Activated CD4-positive, alpha-beta T cell treated with anti-CD3 and anti-CD28 coated beads, Interleukin-2, amount 10 ng/mL, durations not matched to agents 24 days and 14 days (primary cell): ENCODE results near the gene SELENOK. TPM values are rescaled to one million over a fixed set of nuclear protein-coding genes. Genes with fewer than 3 reads are reported as not detected.

ENCODE experiments used
- DNase-seq: peaks from one replicate; pipeline ENCODE4 v3.0.0; 2022
- H3K27ac Mint-ChIP-seq: one replicate; pipeline ENCODE4 v1.8.0; 2022; ENCODE audit warnings: mild to moderate bottlenecking, mixed read lengths
- H3K27me3 Mint-ChIP-seq: one replicate; pipeline ENCODE4 v1.8.0; 2022; ENCODE audit warnings: mixed read lengths
- H3K36me3 Mint-ChIP-seq: one replicate; pipeline ENCODE4 v1.8.0; 2022; ENCODE audit warnings: low read depth, mild to moderate bottlenecking, mixed read lengths
- H3K4me1 Mint-ChIP-seq: one replicate; pipeline ENCODE4 v1.8.0; 2021; ENCODE audit warnings: mixed read lengths
- H3K4me3 Mint-ChIP-seq: one replicate; pipeline ENCODE4 v1.8.0; 2022; ENCODE audit warnings: mild to moderate bottlenecking, moderate library complexity, mixed read lengths
- H3K9me3 Mint-ChIP-seq: one replicate; pipeline ENCODE4 v1.8.0; 2021; ENCODE audit warnings: mixed read lengths
- intact Hi-C: fragments of 100-400 bp; cut with micrococcal nuclease; formaldehyde crosslinking; loops from one replicate; pipeline ENCODE4 v1.15.1; 2023
- total RNA-seq: library from RNA; stranded (reverse); gene quantifications from 2 replicates; pipeline ENCODE4 v1.2.3, GENCODE V29; 2022

Gene SELENOK
- total RNA-seq, 1 donor from 2014 or later, result 58.5 TPM

- peaks cover 4% of the 10 kb centered on the region for H3K4me1 Mint-ChIP-seq
- no peak overlapping the region for H3K4me3 Mint-ChIP-seq
- H3K27me3 Mint-ChIP-seq, result peaks cover 58% of the 10 kb centered on the region
- DNase-seq, result no peak
- H3K9me3 Mint-ChIP-seq, result no peaks in the 10 kb centered on the region
- H3K36me3 Mint-ChIP-seq, result no peaks in the 10 kb centered on the region
- intact Hi-C loops, result no loop called here
- H3K27ac Mint-ChIP-seq, result no peak overlapping the region
Measured at GRCh38 chr3:53843195-53844177, 48.2 kb downstream of the SELENOK start.

GRCh38 chr3:53842436-53843194 lies 49.0 kb downstream of the SELENOK start:
- Mint-ChIP-seq H3K4me3 (no peak overlapping the region), H3K27me3 (peaks cover 50% of the 10 kb centered on the region), H3K36me3 (no peaks in the 10 kb centered on the region), H3K4me1 (peaks cover 4% of the 10 kb centered on the region), H3K27ac (no peak overlapping the region), H3K9me3 (no peaks in the 10 kb centered on the region)
- intact Hi-C loops, result no loop called here
- no peak for DNase-seq

GRCh38 chr3:53841296-53841695 lies 50.4 kb downstream of the SELENOK start:
- Mint-ChIP-seq H3K27ac (no peak overlapping the region), H3K4me1 (peaks cover 2% of the 10 kb centered on the region), H3K9me3 (no peaks in the 10 kb centered on the region), H3K27me3 (peaks cover 38% of the 10 kb centered on the region), H3K4me3 (no peak overlapping the region), H3K36me3 (no peaks in the 10 kb centered on the region)
- intact Hi-C loops, result no loop called here
- no peak for DNase-seq

GRCh38 chr3:53837331-53837730 lies 54.3 kb downstream of the SELENOK start:
- H3K36me3 Mint-ChIP-seq, result no peaks in the 10 kb centered on the region
- intact Hi-C loops, result no loop called here
- H3K27ac Mint-ChIP-seq, result no peak overlapping the region
- H3K4me3 Mint-ChIP-seq, result no peak overlapping the region
- H3K27me3 Mint-ChIP-seq, result peaks cover 10% of the 10 kb centered on the region
- no peaks in the 10 kb centered on the region for H3K4me1 Mint-ChIP-seq
- H3K9me3 Mint-ChIP-seq, result no peaks in the 10 kb centered on the region
- no peak for DNase-seq

- DNase-seq, result no peak
- Mint-ChIP-seq H3K9me3 (no peaks in the 10 kb centered on the region), H3K27me3 (peaks cover 7% of the 10 kb centered on the region), H3K36me3 (no peaks in the 10 kb centered on the region), H3K27ac (no peak overlapping the region), H3K4me1 (no peaks in the 10 kb centered on the region), H3K4me3 (no peak overlapping the region)
- intact Hi-C loops, result no loop called here
Measured at GRCh38 chr3:53836084-53836872, 55.4 kb downstream of the SELENOK start.

GRCh38 chr3:53835257-53835656 lies 56.4 kb downstream of the SELENOK start:
- Mint-ChIP-seq H3K4me1 (no peaks in the 10 kb centered on the region), H3K9me3 (no peaks in the 10 kb centered on the region), H3K27me3 (peaks cover 4% of the 10 kb centered on the region), H3K27ac (no peak overlapping the region), H3K4me3 (no peak overlapping the region), H3K36me3 (no peaks in the 10 kb centered on the region)
- intact Hi-C loops, result no loop called here
- DNase-seq, result no peak

- no peak for DNase-seq
- Mint-ChIP-seq H3K36me3 (no peaks in the 10 kb centered on the region), H3K9me3 (no peaks in the 10 kb centered on the region), H3K4me3 (no peak overlapping the region), H3K4me1 (no peaks in the 10 kb centered on the region), H3K27ac (no peak overlapping the region), H3K27me3 (peaks cover 2% of the 10 kb centered on the region)
- intact Hi-C loops, result no loop called here
Measured at GRCh38 chr3:53834429-53835095, 57.1 kb downstream of the SELENOK start.

Other genes starting within 250 kb of the SELENOK start
- 0.62 and 0.75 TPM in 2 replicates for gene CHDH, start 45.4 kb downstream of the SELENOK start, total RNA-seq
- 1.3 and 2.2 TPM in 2 replicates for gene IL17RB, start 45.3 kb downstream of the SELENOK start, total RNA-seq
- gene ACTR8, start 9.7 kb downstream of the SELENOK start, total RNA-seq, result 44.5 and 46.7 TPM in 2 replicates
- not detected in 2 replicates for gene CACNA2D3, start 230.7 kb upstream of the SELENOK start, total RNA-seq